HepG2 (cell line): ENCODE results near the gene DUSP8. TPM values are rescaled to one million over a fixed set of nuclear protein-coding genes. Genes with fewer than 3 reads are reported as not detected.
"Not testable (repeated sequence)": the region's sequence is repeated elsewhere in the genome, so short reads cannot be mapped to it uniquely, and the experiment has no call there.

Experiments used
- ATAC-seq: fragments of 200-7000 bp; cut with Tn5 transposase; 3 replicates; pipeline ENCODE4 v1.9.1; 2020; ENCODE audit warnings: mild to moderate bottlenecking, moderate library complexity
- BruUV-seq: library from RNA; stranded (reverse); fragments of 400-500 nt; replicated peaks from 2 replicates; lab custom pipeline; 2021; lab: Mats Ljungman, UMichigan
- CTCF ChIA-PET: fragments of 300-600 bp; formaldehyde crosslinking; extraction: SDS; loops from one replicate; lab custom pipeline; 2021; ENCODE audit warnings: low total read pairs, inconsistent platforms, low intra/inter-chr PET ratio; lab: Yijun Ruan, JAX
- POLR2A ChIA-PET: fragments of 350-600 bp; sonication (Branson Sonifier 250); formaldehyde crosslinking; loops from one replicate; lab custom pipeline; 2020; ENCODE audit warnings: antibody characterized with exemption, inconsistent platforms; lab: Yijun Ruan, JAX
- DNase-seq: peaks from one replicate; pipeline ENCODE4 v3.0.0-alpha.2; 2015; ENCODE audit warnings: low spot score
- FAIRE-seq: peaks from 3 replicates; lab custom pipeline; 2011; peaks lifted over from hg19 to GRCh38; lab: Jason Lieb, UNC
- H2AFZ ChIP-seq: one replicate; pipeline ENCODE4 v1.6.1; 2011; ENCODE audit warnings: low read length, inconsistent platforms
- H3K27ac ChIP-seq: fragments of 300-600 bp; 3 replicates; pipeline ENCODE4 v1.8.0; 2011; ENCODE audit warnings: mixed run types, mild to moderate bottlenecking, mixed read lengths, low read length, inconsistent platforms; ENCODE audit not compliant: insufficient read depth; ENCODE audit errors: extremely low read length
- H3K27me3 ChIP-seq, 2 experiments: fragments of 200-600 bp in 1 of 2; 2 replicates in 1 of 2; 3 replicates in 1 of 2; pipeline versions ENCODE4 v1.6.0 to v1.8.0; 2011; ENCODE audit warnings: low read length in 2 of 2, mild to moderate bottlenecking in 2 of 2, moderate library complexity in 2 of 2, inconsistent platforms in 1 of 2; ENCODE audit not compliant: insufficient read depth in 2 of 2, control insufficient read depth in 1 of 2
- H3K36me3 ChIP-seq, 2 experiments: fragments of 200-600 bp in 1 of 2; replicated peaks in 1 of 2; 2 replicates in 1 of 2; 3 replicates in 1 of 2; pipeline versions ENCODE4 v1.5.1 to v1.8.0; 2011; ENCODE audit warnings: low read length in 2 of 2, inconsistent platforms in 1 of 2; ENCODE audit not compliant: insufficient read depth in 2 of 2, control insufficient read depth in 1 of 2
- H3K4me1 ChIP-seq: 2 replicates; pipeline ENCODE4 v1.5.1; 2012; ENCODE audit warnings: low read length, inconsistent platforms; ENCODE audit not compliant: insufficient read depth
- H3K4me2 ChIP-seq: 2 replicates; pipeline ENCODE4 v1.6.0; 2011; ENCODE audit warnings: low read depth, low read length, inconsistent platforms
- H3K4me3 ChIP-seq, 3 experiments: fragments of 200-600 bp in 1 of 3; sonication (generic), shearing (Covaris generic) in 1 of 3; replicated peaks in 1 of 3; 2 replicates each; pipeline ENCODE4 v1.5.1; 2011 to 2016; ENCODE audit warnings: low read length in 3 of 3, inconsistent platforms in 2 of 3, low read depth in 2 of 3, mild to moderate bottlenecking in 2 of 3, control low read depth in 1 of 3, mixed read lengths in 1 of 3; ENCODE audit not compliant: insufficient read depth in 1 of 3
- H3K79me2 ChIP-seq: one replicate; pipeline ENCODE4 v1.6.1; 2011; ENCODE audit warnings: low read length, inconsistent platforms; ENCODE audit not compliant: insufficient read depth
- H3K9ac ChIP-seq: 2 replicates; pipeline ENCODE4 v1.6.0; 2011; ENCODE audit warnings: mild to moderate bottlenecking, low read depth, low read length, inconsistent platforms; ENCODE audit not compliant: insufficient read depth
- H3K9me3 ChIP-seq: 2 replicates; pipeline ENCODE4 v1.5.1; 2012; ENCODE audit warnings: mild to moderate bottlenecking, low read length
- H4K20me1 ChIP-seq: 2 replicates; pipeline ENCODE4 v1.6.0; 2011; ENCODE audit warnings: inconsistent platforms, mild to moderate bottlenecking, low read length, moderate library complexity; ENCODE audit not compliant: insufficient read depth
- KAT8 ChIP-seq: IDR thresholded peaks from 2 replicates; pipeline ENCODE4 v1.6.1; 2016; ENCODE audit warnings: missing genetic modification reagents, missing compliant biosample characterization
- MNT ChIP-seq: fragments of 450-650 bp; IDR thresholded peaks from 2 replicates; pipeline ENCODE4 v1.6.1; 2016
- MXI1 ChIP-seq: IDR thresholded peaks from 3 replicates; pipeline ENCODE4 v1.6.1; 2012; ENCODE audit warnings: low read depth, low read length, inconsistent platforms, borderline replicate concordance
- TSC22D2 ChIP-seq: sonication (generic); formaldehyde crosslinking; IDR thresholded peaks from 2 replicates; pipeline ENCODE4 v1.5.1; 2020; ENCODE audit warnings: missing genetic modification reagents, mild to moderate bottlenecking, borderline replicate concordance
- ZBTB26 ChIP-seq: IDR thresholded peaks from 2 replicates; pipeline ENCODE4 v1.6.1; 2016; ENCODE audit warnings: missing compliant biosample characterization, missing genetic modification reagents, borderline replicate concordance
- ZBTB49 ChIP-seq: sonication (generic); formaldehyde crosslinking; IDR thresholded peaks from 2 replicates; pipeline ENCODE4 v1.4.0; 2020; ENCODE audit warnings: missing genetic modification reagents, borderline replicate concordance
- ZNF605 ChIP-seq: sonication (generic); formaldehyde crosslinking; IDR thresholded peaks from 2 replicates; pipeline ENCODE4 v1.8.0; 2022; ENCODE audit warnings: mild to moderate bottlenecking, missing genetic modification reagents
- WGBS: methylation state at CpG from one replicate; pipeline ENCODE4 v1.1.6; 2017; ENCODE audit warnings: low lambda C conversion rate; 5-methylcytosine and 5-hydroxymethylcytosine counted together
- in situ Hi-C: cut with HindIII; loops from 2 replicates; pipeline ENCODE4 v1.10.0; 2017; ENCODE audit warnings: low pct_unique_long_range_greater_than_20kb; ENCODE audit not compliant: extremely low pct_ligation_motif_present
- intact Hi-C: fragments of 100-400 bp; cut with micrococcal nuclease; formaldehyde crosslinking; loops from one replicate; pipeline ENCODE4 v1.10.0; 2022; ENCODE audit not compliant: unreplicated experiment
- polyA plus RNA-seq, 8 experiments: library from polyadenylated mRNA; depleted of rRNA in 3 of 8; stranded (reverse) in 7 of 8; unstranded in 1 of 8; fragments of >200 nt; fragmentation: Illumina TruSeq in 4 of 8; extraction: Trizol in 4 of 8; gene quantifications; 2 replicates each; pipeline versions ENCODE4 v1.2.1 to v1.2.3, GENCODE V29; 2011 to 2016; ENCODE audit warnings: low read depth in 4 of 8, missing spikeins in 1 of 8, mixed read lengths in 1 of 8; ENCODE audit not compliant: insufficient read depth in 1 of 8
- total RNA-seq, 5 experiments: library from RNA; depleted of rRNA; stranded (reverse); fragments of >200 nt; fragmentation: Illumina TruSeq; extraction: Trizol; gene quantifications; 2 replicates each; pipeline ENCODE4 v1.2.3, GENCODE V29; 2016; ENCODE audit warnings: low read depth in 1 of 5

DUSP8 gene
- total and polyA plus RNA-seq, 2 of the 13 experiments (the other 11 are each of a cell fraction or from before 2014, with no cell fraction given) = 1.8 to 8.0 TPM

GRCh38 chr11:1598406-1598805, 26.3 kb upstream of the DUSP8 start:
- intact Hi-C loops, in situ Hi-C loops, POLR2A ChIA-PET, H3K9ac ChIP-seq, H3K79me2 ChIP-seq, H4K20me1 ChIP-seq, FAIRE-seq, H2AFZ ChIP-seq, BruUV-seq, H3K36me3 ChIP-seq, ATAC-seq: not testable (repeated sequence)
- peaks cover 0 to 21% of the 10 kb centered on the region in 2 experiments; a peak in 3 of 5 replicates for H3K27me3 ChIP-seq
- TF ChIP-seq MNT = peak; percentile 91
- TF ChIP-seq, all 625 proteins: peak for 1; not testable (repeated sequence) for 624
- CTCF ChIA-PET, H3K9me3 ChIP-seq, H3K4me2 ChIP-seq, H3K27ac ChIP-seq, DNase-seq, H3K4me3 ChIP-seq: not testable (repeated sequence)
- WGBS = 6% methylated on average over 3 of the region's 3 CpGs
- H3K4me1 ChIP-seq = peaks cover 11% of the 10 kb centered on the region

GRCh38 chr11:1597994-1598380, 25.9 kb upstream of the DUSP8 start, which contains the start of gene KRTAP5-2:
TSS of gene KRTAP5-2 (minus strand) at chr11:1598294. CDS start at chr11:1598250, 44 bp downstream.
- H3K9me3 ChIP-seq = no peaks in the 10 kb centered on the region
- H3K27me3 ChIP-seq = peaks cover 0 to 21% of the 10 kb centered on the region in 2 experiments; a peak in 3 of 5 replicates
- BruUV-seq = no TSS peak
- H3K9ac ChIP-seq = no peak within 1 kb of the TSS
- no peaks in the 10 kb centered on the region for H3K36me3 ChIP-seq
- no peak within 1 kb of the TSS for H3K27ac ChIP-seq
- no peak within 1 kb of the TSS for H3K4me2 ChIP-seq
- H2AFZ ChIP-seq = no peak within 1 kb of the TSS
- ChIA-PET CTCF (no interaction called here), POLR2A (no interaction called here)
- H3K79me2 ChIP-seq = no peaks in the 10 kb centered on the region
- 0% methylated on average over 2 of the region's 4 CpGs for WGBS
- H4K20me1 ChIP-seq = no peaks in the 10 kb centered on the region
- DNase-seq (no peak), FAIRE-seq (no peak), ATAC-seq (no peak)
- TF ChIP-seq ZBTB49 (CRISPR knock-in tag) (no peak), TSC22D2 (CRISPR knock-in tag) (no peak), ZNF605 (CRISPR knock-in tag) (no peak), MXI1 (no peak), KAT8 (CRISPR knock-in tag) (no peak), ZBTB26 (CRISPR knock-in tag) (no peak)
- no peak within 1 kb of the TSS for H3K4me3 ChIP-seq
- intact Hi-C loops (no loop called here), in situ Hi-C loops (no loop called here)
- H3K4me1 ChIP-seq = peaks cover 11% of the 10 kb centered on the region
